ENCODE results near the gene MROH2A.

The MROH2A gene

GRCh38 chr2:233756429-233757081 is 21.6 kb upstream of the MROH2A start:
- CTCF ChIA-PET = no interaction called here
- no peaks in the 10 kb centered on the region for H3K36me3 ChIP-seq (ENCODE audit: control insufficient read depth in 2 of 2, insufficient read depth in 1 of 2, low read length in 2 of 2)
- POLR2A ChIA-PET = no interaction called here
- TF ChIP-seq ZNF560 (tag by site-specific recombination; IDR thresholded peaks at IDR 0.05; ENCODE audit: borderline replicate concordance) (no peak), PBX3 (CRISPR knock-in tag; IDR thresholded peaks at IDR 0.05) (no peak), ZNF350 (tag by site-specific recombination; IDR thresholded peaks at IDR 0.05) (no peak), GLI4 (tag by site-specific recombination; IDR thresholded peaks at IDR 0.05) (no peak), ZSCAN30 (tag by site-specific recombination; IDR thresholded peaks at IDR 0.05) (no peak)
- no peak overlapping the region for H3K27ac ChIP-seq (ENCODE audit: extremely low read depth, low read depth, low read length)
- no peak overlapping the region for H3K4me3 ChIP-seq (ENCODE audit: low read depth, low read length)
- no peaks in the 10 kb centered on the region for H3K9me3 ChIP-seq (ENCODE audit: control insufficient read depth, insufficient read depth, low read depth, low read length)
- no peaks in the 10 kb centered on the region for H3K4me1 ChIP-seq (ENCODE audit: control insufficient read depth, insufficient read depth, low read length)

- no peaks in the 10 kb centered on the region for H3K9me3 ChIP-seq (ENCODE audit: control insufficient read depth, insufficient read depth, low read depth, low read length)
- no peaks in the 10 kb centered on the region for H3K36me3 ChIP-seq (ENCODE audit: control insufficient read depth in 2 of 2, insufficient read depth in 1 of 2, low read length in 2 of 2)
- no peaks in the 10 kb centered on the region for H3K4me1 ChIP-seq (ENCODE audit: control insufficient read depth, insufficient read depth, low read length)
- CTCF ChIA-PET = no interaction called here
- no peak overlapping the region for H3K4me3 ChIP-seq (ENCODE audit: low read depth, low read length)
- TF ChIP-seq ZNF362 (tag by site-specific recombination; IDR thresholded peaks at IDR 0.05) (no peak), ZNF16 (tag by site-specific recombination; IDR thresholded peaks at IDR 0.05; ENCODE audit: low read depth) (no peak), ZNF501 (tag by site-specific recombination; IDR thresholded peaks at IDR 0.05) (no peak), ZEB2 (tag by site-specific recombination; IDR thresholded peaks at IDR 0.05) (no peak), ZNF621 (tag by site-specific recombination; IDR thresholded peaks at IDR 0.05) (no peak), ZSCAN23 (tag by site-specific recombination; IDR thresholded peaks at IDR 0.05) (no peak), ZNF280C (tag by site-specific recombination; IDR thresholded peaks at IDR 0.05) (no peak), ZNF302 (tag by site-specific recombination; IDR thresholded peaks at IDR 0.05; ENCODE audit: low read depth) (no peak), ZNF747 (tag by site-specific recombination; IDR thresholded peaks at IDR 0.05) (no peak), ZNF48 (tag by site-specific recombination; IDR thresholded peaks at IDR 0.05) (no peak), IKZF3 (tag by site-specific recombination; IDR thresholded peaks at IDR 0.05) (no peak), ZNF76 (tag by site-specific recombination; IDR thresholded peaks at IDR 0.05; ENCODE audit: borderline replicate concordance, low read depth) (no peak), ZNF24 (tag by site-specific recombination; IDR thresholded peaks at IDR 0.05) (no peak), HOXD13 (CRISPR knock-in tag; IDR thresholded peaks at IDR 0.05; ENCODE audit: borderline replicate concordance) (no peak)
- POLR2A ChIA-PET = no interaction called here
- no peak overlapping the region for H3K27ac ChIP-seq (ENCODE audit: extremely low read depth, low read depth, low read length)
Measured at GRCh38 chr2:233758141-233758540, 20.0 kb upstream of the MROH2A start.

DNA sequence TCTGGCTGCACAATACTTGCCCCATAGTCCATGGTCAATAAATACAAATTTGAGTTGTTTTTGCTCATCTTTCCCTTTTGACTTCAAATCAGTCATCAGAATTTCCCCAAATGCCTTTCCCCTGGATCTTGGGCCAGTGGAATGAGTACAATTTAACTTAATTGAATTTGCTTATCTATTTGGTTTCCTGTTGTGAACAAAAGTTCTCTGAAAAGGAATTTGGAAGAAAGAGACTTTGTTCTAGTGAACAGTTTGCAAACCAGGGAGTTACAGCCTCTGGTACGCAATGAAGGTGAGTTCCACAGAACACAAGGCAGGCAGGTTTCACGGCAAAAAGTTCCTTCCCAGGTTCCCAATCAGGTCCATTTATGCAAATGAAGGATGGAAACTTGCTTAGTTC is 19.3 kb upstream of the MROH2A start:
- H3K4me3 ChIP-seq (ENCODE audit: low read depth, low read length) = no peak overlapping the region
- no peaks in the 10 kb centered on the region for H3K9me3 ChIP-seq (ENCODE audit: control insufficient read depth, insufficient read depth, low read depth, low read length)
- POLR2A ChIA-PET = no interaction called here
- no peak for TF ChIP-seq ZNF664 (tag by site-specific recombination; IDR thresholded peaks at IDR 0.05)
- no peak overlapping the region for H3K27ac ChIP-seq (ENCODE audit: extremely low read depth, low read depth, low read length)
- H3K36me3 ChIP-seq (ENCODE audit: control insufficient read depth in 2 of 2, insufficient read depth in 1 of 2, low read length in 2 of 2) = no peaks in the 10 kb centered on the region
- H3K4me1 ChIP-seq (ENCODE audit: control insufficient read depth, insufficient read depth, low read length) = no peaks in the 10 kb centered on the region
- CTCF ChIA-PET = no interaction called here

Measured in HEK293 (cell line).